Astrocyte of the cerebellum (primary cell): Measurements from ENCODE around the gene ARSJ.

ENCODE experiments used
- DNase-seq: peaks from one replicate; pipeline ENCODE4 v3.0.0-alpha.2; 2011; ENCODE audit warnings: low read depth
- H3K4me3 ChIP-seq: 2 replicates; pipeline ENCODE4 v1.5.1; 2011; ENCODE audit warnings: mild to moderate bottlenecking, low read depth, low read length, moderate library complexity
- CTCF ChIP-seq: IDR thresholded peaks from 2 replicates; pipeline ENCODE4 v1.5.1; 2012; ENCODE audit warnings: low read length, low read depth, moderate library complexity, mild to moderate bottlenecking; ENCODE audit errors: missing control alignments
- in situ Hi-C: cut with HindIII; loops from 2 replicates; pipeline ENCODE4 v1.10.0; 2017; ENCODE audit warnings: low sequenced_read_pairs

ARSJ gene

DNA sequence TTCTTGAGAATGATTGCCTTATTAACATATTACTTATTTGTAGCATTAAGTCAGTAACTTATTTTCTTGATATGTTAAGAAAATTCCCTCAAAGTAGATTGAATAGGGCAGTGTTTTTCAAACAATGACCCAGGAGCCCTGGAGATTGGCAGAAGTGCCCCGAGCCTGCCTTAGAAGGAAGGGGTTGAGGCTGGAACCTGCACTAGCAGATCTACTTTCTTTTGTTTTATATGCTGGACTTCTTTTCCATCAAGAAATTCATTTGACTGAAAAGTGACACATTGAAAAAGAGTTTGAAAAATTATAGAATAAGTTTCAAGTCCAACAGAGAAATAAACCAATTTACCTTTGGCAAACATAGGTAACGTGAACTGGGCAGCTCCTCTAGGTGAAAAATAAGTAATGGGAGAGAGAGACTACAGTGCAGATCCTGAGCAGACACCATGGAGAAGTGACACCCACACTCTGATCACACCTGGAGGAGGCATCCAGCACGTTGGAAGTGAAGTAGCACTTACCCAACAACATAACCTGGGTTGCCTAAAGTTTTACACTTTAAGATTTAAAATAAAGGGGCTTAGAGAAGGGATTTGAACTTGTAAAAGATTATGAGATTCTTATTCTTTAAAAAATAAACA lies 18.6 kb downstream of the ARSJ start:
- TF ChIP-seq CTCF = no peak
- in situ Hi-C loops = no loop called here
- no peak for DNase-seq
- H3K4me3 ChIP-seq = no peak overlapping the region

- TF ChIP-seq CTCF = no peak
- in situ Hi-C loops = no loop called here
- DNase-seq = no peak
- no peak overlapping the region for H3K4me3 ChIP-seq
Measured at GRCh38 chr4:113959539-113959937, 19.9 kb downstream of the ARSJ start.

- TF ChIP-seq CTCF = no peak
- peak; percentile 88 for DNase-seq
- in situ Hi-C loops = no loop called here
- H3K4me3 ChIP-seq = peak overlapping the region; percentile 10
Measured at GRCh38 chr4:113958766-113959538, 20.5 kb downstream of the ARSJ start.

- TF ChIP-seq CTCF = no peak
- H3K4me3 ChIP-seq = no peak overlapping the region
- DNase-seq = no peak
- in situ Hi-C loops = no loop called here
Measured at GRCh38 chr4:113957956-113958355, 21.5 kb downstream of the ARSJ start.

DNA sequence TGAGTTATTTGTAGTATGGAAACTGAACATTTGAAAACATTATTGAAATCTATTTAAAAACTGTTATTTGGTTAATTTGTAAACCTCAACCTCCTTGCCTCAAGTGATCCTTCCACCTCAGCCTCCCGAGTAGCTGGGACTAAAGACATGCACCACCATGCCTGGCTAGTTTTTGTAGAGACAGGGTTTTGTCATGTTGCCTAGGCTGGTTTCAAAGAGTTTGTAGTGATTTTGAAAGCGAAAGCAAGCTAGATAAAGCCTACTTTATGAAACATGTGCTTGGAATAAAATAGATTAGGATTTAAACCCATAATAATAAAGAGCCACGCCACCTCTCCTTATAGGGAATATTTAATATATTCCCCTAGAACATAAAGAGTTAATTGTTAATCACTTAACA lies 23.5 kb downstream of the ARSJ start:
- TF ChIP-seq CTCF = no peak
- no peak overlapping the region for H3K4me3 ChIP-seq
- DNase-seq = no peak
- in situ Hi-C loops = no loop called here

DNA sequence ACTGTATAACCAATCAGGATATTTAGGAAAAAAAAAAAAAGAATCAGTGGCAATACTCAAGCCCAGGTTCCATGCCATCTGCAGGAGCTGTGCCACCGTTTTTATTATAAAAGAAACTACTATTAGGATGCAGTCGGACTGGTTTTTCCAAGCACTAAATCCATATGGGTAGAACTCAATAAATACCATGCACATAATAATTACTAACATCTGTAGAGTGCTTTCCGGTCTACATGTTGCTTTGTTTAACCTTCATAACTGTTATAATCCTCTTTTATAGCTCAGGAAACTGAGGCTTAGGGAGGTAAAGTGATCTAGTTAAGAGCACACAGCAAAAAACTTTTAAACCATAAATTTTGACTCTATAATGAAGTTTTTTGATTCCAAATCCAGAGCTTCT lies 24.0 kb downstream of the ARSJ start:
- DNase-seq = no peak
- in situ Hi-C loops = no loop called here
- no peak for TF ChIP-seq CTCF
- no peak overlapping the region for H3K4me3 ChIP-seq
